GM19193 (cell line): Measurements from ENCODE around the gene TOMM40.

Experiments used
- POLR2A ChIP-seq: IDR thresholded peaks from 4 replicates; pipeline ENCODE4 v1.6.1; 2011; ENCODE audit not compliant: insufficient read depth, insufficient read length; ENCODE audit errors: extremely low read depth

Gene TOMM40

DNA sequence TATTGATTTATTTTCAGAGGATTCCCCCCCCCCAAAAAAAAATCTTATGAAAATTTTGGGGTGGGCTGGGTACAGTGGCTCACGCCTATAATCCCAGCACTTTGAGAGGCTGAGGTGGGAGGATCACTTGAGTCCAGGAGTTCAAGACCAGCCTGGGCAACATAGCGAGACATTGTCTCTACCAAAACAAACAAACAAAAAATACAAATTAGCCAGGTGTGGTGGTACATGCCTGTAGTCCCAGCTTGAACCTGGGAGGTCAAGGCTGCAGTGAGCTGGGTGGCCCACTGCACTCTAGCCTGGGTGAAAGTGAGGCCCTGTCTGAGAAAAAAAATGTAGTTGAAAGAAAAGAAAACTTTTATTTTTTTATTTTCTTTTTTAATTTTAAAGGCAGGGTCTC lies 27.1 kb upstream of the TOMM40 start:
- TF ChIP-seq POLR2A: no peak

DNA sequence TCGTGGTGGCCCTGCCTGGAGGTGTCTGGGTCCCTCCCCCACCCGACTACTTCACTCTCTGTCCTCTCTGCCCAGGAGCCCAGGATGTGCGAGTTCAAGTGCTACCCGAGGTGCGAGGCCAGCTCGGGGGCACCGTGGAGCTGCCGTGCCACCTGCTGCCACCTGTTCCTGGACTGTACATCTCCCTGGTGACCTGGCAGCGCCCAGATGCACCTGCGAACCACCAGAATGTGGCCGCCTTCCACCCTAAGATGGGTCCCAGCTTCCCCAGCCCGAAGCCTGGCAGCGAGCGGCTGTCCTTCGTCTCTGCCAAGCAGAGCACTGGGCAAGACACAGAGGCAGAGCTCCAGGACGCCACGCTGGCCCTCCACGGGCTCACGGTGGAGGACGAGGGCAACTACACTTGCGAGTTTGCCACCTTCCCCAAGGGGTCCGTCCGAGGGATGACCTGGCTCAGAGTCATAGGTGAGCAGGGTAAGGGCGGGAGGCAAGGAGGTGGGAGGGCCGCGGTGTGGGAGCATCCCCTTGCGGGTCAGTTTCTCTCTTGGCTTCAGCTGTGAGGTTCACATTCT lies 25.8 kb upstream of the TOMM40 start:
- TF ChIP-seq POLR2A: no peak

DNA sequence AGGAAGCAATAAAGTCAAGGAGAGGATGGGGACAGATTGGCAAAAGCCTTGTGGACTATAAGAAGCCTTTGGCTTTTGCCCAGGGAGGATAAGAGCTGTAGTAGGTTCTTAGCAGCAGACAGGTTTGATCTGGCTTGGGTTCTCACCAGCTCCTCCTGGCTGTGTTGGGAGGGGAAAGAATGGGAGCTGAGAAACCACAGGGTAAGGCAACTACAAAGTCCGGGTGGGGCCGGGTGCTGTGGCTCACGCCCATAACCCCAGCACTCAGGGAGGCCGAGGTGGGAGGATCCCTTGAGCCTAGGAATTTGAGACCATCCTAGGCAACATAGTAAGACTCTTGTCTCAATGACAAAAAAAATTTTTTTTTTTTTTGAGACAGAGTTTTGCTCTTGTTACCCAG lies 24.4 kb upstream of the TOMM40 start:
- TF ChIP-seq POLR2A: no peak

DNA sequence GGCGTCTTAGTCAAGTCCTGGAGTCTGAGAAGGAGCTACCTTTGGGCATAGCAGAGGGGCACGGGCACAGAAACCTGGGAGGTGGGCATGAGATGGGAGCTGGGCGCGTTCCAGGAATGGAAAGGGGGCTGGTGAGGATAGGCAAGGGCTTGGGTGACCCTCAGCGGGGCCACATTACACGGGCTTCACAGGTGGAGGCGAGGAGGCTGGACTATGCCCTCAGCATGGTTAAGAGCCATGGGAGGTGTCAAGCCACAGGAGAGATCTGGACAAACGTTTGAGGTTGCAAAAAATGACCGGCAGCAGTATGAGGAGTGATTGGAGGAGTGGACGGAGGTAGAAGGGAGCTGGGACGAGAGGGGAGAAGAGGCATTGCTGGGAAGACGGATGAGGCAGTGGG lies 23.5 kb upstream of the TOMM40 start:
- no peak for TF ChIP-seq POLR2A

DNA sequence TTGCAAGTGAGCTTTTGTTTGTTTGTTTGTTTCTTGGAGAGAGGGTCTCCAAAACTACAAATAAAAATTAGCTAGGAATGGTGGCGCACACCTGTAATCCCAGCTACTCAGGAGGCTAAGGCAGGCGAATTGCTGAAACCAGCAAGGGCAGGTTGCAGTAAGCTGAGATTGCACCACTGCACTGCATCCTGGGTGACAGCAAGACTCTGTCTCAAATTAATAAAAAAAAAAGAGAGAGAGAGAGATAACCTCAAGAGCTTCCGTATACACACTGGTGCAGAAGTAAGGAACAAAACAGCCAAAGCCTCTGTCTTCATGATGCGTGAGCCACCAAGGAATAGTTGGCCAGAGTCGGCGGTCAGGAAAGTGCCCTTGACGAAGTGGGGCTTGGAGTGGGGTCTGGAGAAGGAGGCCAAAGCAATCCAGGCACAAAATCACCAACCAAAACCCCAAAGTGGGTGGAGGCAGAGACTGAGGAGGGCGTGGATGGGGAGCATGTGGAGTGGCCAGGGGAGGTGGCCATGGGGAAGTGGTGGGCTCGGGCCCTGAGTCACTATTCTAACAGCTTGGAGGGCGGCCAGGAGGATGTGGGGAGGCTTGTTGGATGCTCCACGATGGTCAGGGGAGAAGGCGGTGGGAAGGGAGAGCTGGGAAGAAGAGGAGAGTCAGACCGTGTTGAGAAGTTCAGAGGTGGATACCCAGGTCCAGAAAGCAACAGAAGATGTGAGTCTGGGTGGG lies 21.2 kb upstream of the TOMM40 start:
- TF ChIP-seq POLR2A: no peak

DNA sequence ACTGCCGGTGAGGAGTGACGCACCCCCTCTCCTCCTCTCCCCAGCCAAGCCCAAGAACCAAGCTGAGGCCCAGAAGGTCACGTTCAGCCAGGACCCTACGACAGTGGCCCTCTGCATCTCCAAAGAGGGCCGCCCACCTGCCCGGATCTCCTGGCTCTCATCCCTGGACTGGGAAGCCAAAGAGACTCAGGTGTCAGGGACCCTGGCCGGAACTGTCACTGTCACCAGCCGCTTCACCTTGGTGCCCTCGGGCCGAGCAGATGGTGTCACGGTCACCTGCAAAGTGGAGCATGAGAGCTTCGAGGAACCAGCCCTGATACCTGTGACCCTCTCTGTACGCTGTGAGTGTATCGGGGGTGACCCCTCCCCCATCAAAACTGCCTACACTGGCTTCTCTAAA lies 19.2 kb upstream of the TOMM40 start:
- TF ChIP-seq POLR2A: no peak

DNA sequence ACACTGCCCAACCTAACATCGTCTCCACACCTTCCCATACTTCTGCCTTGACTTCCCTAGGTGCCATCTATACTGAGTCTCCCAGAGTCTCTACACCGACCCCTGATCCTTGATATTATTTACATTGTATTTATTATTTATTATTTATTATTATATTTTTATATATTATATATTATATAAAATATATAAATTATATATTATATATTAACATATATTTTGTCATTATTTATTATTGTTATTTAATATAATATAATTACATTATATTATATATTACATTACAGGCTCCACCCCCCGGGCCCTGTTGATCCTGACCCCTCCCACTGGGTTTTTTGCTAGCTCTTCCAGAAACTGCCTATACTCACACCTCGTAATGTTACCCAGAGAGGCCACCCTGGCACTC lies 18.4 kb upstream of the TOMM40 start:
- TF ChIP-seq POLR2A: no peak

DNA sequence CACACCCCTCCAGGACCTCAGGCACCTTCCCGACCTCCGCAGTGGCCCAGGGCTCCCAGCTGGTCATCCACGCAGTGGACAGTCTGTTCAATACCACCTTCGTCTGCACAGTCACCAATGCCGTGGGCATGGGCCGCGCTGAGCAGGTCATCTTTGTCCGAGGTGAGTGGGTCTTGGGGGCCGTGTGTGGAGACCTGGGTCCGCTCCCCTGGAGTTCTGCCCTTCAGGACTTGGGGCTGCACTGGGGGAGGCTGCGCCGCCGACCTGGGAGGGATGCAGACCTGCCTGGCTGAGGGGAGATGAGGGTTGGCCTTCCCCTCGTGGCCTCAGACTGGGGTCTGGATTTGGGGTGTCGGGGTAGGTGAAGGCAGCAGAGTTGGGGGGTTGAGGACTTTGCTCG lies 16.7 kb upstream of the TOMM40 start:
- TF ChIP-seq POLR2A: no peak

DNA sequence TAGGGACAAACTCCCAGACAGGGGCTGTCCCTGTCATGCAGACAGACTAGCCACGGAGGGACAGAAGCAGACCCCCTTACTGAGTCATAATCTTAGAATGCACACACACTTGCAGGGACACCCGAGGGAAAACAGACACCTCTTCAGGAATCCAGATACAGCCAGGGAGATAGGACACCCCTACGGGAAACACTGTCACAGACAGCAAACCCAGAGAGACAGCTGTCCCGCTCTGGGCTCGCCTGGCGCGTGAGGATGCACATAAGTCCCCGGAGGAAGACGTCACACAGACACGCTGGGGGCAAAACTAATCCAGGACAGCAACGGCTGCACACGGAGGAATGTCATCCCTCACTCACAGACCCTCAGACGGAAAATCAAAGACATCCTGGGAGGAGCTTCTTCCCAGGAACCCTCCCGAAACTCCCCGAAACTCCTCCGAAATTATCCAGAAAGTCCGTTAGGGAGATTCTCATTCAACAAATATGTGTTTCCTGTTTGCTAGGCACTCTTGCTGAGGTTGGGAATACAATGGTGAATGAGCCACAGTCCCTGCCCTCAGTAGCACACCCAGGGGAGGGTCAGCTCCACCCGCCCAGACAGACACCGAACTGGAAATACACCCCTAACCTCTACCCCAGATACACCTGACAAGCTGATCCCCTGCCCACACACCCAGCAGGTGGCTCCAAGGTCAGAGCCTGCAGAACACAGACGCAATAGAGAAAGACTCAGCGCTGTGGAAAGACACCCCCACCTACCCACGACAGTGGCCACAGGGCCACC lies 15.2 kb upstream of the TOMM40 start:
- no peak for TF ChIP-seq POLR2A

DNA sequence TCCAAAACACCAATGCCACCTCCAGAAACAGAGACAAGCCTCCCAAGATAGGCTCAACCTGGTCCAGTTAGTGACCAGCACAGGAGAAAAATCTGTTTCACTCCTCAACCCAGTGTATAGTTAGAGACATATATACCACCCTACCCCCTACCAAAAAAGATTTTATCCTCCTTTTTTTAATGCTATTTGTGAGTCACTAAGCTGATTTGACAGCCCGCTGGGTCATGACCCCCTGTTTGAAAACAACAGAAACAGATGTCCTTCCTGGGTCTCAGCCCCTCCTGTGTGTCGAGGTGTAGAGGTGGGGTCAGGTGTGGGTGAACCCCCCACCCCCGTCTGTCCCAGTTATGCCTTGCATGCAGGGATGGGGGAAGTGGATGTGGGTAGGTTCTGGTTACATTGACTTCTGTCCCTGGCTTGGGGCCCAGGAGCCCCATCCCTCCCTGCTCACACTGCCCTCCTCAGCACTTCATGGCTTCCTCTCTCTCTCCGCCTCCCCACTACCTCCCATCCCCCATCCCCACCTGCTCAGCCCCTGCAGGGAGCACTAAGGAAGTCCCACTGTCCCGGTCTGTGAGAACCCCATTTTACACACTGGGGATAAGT lies 14.0 kb upstream of the TOMM40 start:
- TF ChIP-seq POLR2A: no peak

DNA sequence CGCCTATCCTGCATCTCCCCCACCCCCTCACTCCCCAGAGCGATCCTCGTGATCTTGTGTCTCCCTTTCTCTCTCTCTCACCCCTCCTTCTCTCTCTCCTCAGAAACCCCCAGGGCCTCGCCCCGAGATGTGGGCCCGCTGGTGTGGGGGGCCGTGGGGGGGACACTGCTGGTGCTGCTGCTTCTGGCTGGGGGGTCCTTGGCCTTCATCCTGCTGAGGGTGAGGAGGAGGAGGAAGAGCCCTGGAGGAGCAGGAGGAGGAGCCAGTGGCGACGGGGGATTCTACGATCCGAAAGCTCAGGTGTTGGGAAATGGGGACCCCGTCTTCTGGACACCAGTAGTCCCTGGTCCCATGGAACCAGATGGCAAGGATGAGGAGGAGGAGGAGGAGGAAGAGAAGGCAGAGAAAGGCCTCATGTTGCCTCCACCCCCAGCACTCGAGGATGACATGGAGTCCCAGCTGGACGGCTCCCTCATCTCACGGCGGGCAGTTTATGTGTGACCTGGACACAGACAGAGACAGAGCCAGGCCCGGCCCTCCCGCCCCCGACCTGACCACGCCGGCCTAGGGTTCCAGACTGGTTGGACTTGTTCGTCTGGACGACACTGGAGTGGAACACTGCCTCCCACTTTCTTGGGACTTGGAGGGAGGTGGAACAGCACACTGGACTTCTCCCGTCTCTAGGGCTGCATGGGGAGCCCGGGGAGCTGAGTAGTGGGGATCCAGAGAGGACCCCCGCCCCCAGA lies 12.8 kb upstream of the TOMM40 start:
- no peak for TF ChIP-seq POLR2A

DNA sequence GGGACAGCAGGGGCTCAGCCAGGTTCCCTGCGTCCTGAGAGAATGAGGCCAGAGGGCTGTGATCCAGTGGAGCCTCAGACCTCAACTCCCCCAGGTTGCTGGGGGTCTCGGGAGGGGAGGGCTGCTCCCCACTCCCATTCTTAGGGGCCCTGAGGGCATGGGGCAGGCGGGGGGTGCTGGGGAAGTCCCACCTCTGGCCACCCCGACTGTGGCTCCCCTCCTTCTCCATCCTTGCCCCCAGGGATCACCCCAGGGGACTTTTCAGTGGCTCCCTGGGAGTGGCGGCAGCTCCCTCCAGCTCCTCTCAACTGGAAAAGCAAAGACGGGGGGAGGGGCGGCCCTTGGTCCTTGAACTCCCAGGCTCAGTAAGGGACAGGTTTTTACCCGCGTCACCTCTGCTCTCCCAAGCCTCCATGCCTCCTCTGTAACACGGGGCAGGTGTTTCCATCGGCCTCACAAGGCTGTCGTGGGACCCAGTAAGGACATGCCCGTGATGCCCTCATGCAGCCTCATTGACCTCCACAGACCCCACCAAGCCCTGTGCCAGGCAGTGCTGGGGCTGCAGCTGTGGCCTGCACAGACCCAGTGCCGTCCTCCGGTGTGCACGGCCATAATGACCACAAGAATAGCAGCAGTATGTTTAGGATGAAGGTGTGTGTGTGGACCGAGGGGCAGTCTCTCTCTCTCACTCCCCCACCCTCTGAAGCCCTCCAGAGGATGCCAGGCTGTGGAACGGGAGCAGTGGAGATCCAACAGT lies 11.6 kb upstream of the TOMM40 start:
- no peak for TF ChIP-seq POLR2A

DNA sequence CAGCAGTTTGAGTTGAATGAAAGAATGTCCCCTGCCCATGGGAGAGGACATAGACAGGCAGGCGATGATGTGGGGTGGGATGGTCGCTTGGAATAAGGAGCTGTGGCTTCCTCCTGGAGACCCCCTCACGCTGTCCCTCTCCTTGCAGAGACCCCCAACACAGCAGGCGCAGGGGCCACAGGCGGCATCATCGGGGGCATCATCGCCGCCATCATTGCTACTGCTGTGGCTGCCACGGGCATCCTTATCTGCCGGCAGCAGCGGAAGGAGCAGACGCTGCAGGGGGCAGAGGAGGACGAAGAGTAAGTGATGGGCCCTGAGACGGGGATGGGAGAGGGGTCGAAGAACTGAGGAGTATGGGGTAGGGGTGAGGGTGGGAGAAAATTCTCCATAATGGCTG lies 9.0 kb upstream of the TOMM40 start:
- no peak for TF ChIP-seq POLR2A

DNA sequence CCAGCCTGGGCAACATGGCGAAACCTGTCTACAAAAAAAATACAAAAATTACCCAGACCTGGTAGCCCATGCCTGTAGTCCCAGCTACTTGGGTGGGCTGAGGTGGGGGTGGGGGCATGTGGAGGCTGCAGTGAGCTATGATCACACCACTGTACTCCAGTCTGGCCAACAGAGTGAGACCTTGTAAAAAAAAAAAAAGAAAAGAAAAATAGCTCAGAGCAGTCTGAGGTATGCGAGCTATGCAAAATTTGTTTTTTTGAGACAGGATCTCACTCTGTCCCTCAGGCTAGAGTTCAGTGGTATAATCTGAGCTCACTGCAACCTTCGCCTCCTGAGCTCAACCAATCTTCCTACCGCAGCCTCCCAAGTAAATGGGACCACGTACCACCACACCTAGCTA lies 7.1 kb upstream of the TOMM40 start:
- no peak for TF ChIP-seq POLR2A
